H1 (cell line): Measurements from ENCODE around the gene UMODL1. TPM values are rescaled to one million over a fixed set of nuclear protein-coding genes. Genes with fewer than 3 reads are reported as not detected.

Experiments
- CTCF ChIA-PET: fragments of 300-600 bp; sonication (Branson Sonifier 250); formaldehyde crosslinking; loops from one replicate; lab custom pipeline; 2021; ENCODE audit not compliant: partially characterized antibody; lab: Charles Lee
- POLR2A ChIA-PET: fragments of 300-600 bp; sonication (Branson Sonifier 250); formaldehyde crosslinking; loops from one replicate; lab custom pipeline; 2021; ENCODE audit warnings: inconsistent platforms; ENCODE audit not compliant: partially characterized antibody; lab: Charles Lee
- DNase-seq, 2 experiments: peaks; one replicate each; pipeline versions ENCODE4 v3.0.0 to v3.0.0-alpha.2; 2010 to 2022; ENCODE audit warnings: low spot score in 2 of 2, low read depth in 1 of 2, mixed read lengths in 1 of 2
- FAIRE-seq: peaks from 2 replicates; lab custom pipeline; 2011; peaks lifted over from hg19 to GRCh38; lab: Jason Lieb, UNC
- H2AFZ ChIP-seq: 2 replicates; pipeline ENCODE4 v1.8.1; 2012; ENCODE audit warnings: low read length, inconsistent platforms
- H2AK5ac ChIP-seq: 2 replicates; pipeline ENCODE4 v1.6.1; 2013; ENCODE audit warnings: low read depth, low read length
- H2BK120ac ChIP-seq: replicated peaks from 2 replicates; pipeline ENCODE3; 2013; ENCODE audit warnings: low read depth, low read length, inconsistent platforms
- H2BK12ac ChIP-seq: 2 replicates; pipeline ENCODE4 v1.6.1; 2013; ENCODE audit warnings: low read depth, low read length
- H2BK15ac ChIP-seq: 2 replicates; pipeline ENCODE4 v1.6.1; 2013; ENCODE audit warnings: low read length
- H2BK20ac ChIP-seq: 2 replicates; pipeline ENCODE4 v1.6.1; 2013; ENCODE audit warnings: low read length
- H2BK5ac ChIP-seq: 2 replicates; pipeline ENCODE4 v1.6.1; 2013; ENCODE audit warnings: low read depth, low read length
- H3K14ac ChIP-seq: 2 replicates; pipeline ENCODE4 v1.6.1; 2013; ENCODE audit warnings: inconsistent platforms; ENCODE audit not compliant: insufficient read length
- H3K18ac ChIP-seq: 2 replicates; pipeline ENCODE4 v1.6.1; 2013; ENCODE audit warnings: low read length; ENCODE audit errors: extremely low read depth
- H3K23ac ChIP-seq: 2 replicates; pipeline ENCODE4 v1.6.1; 2013; ENCODE audit warnings: inconsistent platforms; ENCODE audit not compliant: insufficient read length
- H3K23me2 ChIP-seq: 2 replicates; pipeline ENCODE4 v1.6.1; 2013; ENCODE audit warnings: low read depth, low read length
- H3K27ac ChIP-seq: 2 replicates; pipeline ENCODE4 v1.6.1; 2011; ENCODE audit warnings: low read depth, low read length, inconsistent platforms
- H3K27me3 ChIP-seq, 4 experiments: replicated peaks in 1 of 4; 1 replicate in 1 of 4; 2 replicates in 3 of 4; pipeline versions ENCODE4 v1.6.1 to v1.8.1; 2011 to 2013; ENCODE audit warnings: low read length in 3 of 4, mild to moderate bottlenecking in 3 of 4, inconsistent platforms in 2 of 4, mixed read lengths in 2 of 4, moderate library complexity in 1 of 4; ENCODE audit not compliant: control insufficient read depth in 3 of 4, insufficient read depth in 3 of 4; ENCODE audit errors: extremely low read depth in 1 of 4
- H3K36me3 ChIP-seq, 4 experiments: 2 replicates each; pipeline versions ENCODE4 v1.6.1 to v1.8.1; 2011 to 2013; ENCODE audit warnings: mild to moderate bottlenecking in 4 of 4, low read length in 3 of 4, moderate library complexity in 2 of 4, control low read depth in 1 of 4, inconsistent platforms in 1 of 4; ENCODE audit not compliant: insufficient read depth in 4 of 4, control insufficient read depth in 2 of 4
- H3K4ac ChIP-seq: replicated peaks from 2 replicates; pipeline ENCODE3; 2013; ENCODE audit warnings: low read length, low read depth, mixed read lengths, inconsistent platforms; ENCODE audit not compliant: insufficient read length
- H3K4me1 ChIP-seq, 4 experiments: replicated peaks in 1 of 4; 1 replicate in 1 of 4; 2 replicates in 3 of 4; pipeline versions ENCODE4 v1.6.1 to v1.8.1; 2011 to 2013; ENCODE audit warnings: low read length in 3 of 4, inconsistent platforms in 2 of 4, mixed read lengths in 1 of 4; ENCODE audit not compliant: insufficient read depth in 4 of 4, control insufficient read depth in 3 of 4
- H3K4me2 ChIP-seq, 2 experiments: 2 replicates each; pipeline versions ENCODE4 v1.6.1 to v1.8.1; 2011 to 2013; ENCODE audit warnings: low read depth in 2 of 2, low read length in 2 of 2, control low read depth in 1 of 2, inconsistent platforms in 1 of 2, mild to moderate bottlenecking in 1 of 2; ENCODE audit not compliant: insufficient read depth in 1 of 2
- H3K4me3 ChIP-seq, 4 experiments: fragments of 200-600, 300-600 bp in 1 of 4; sonication (generic), shearing (Covaris generic), sonication (Bioruptor Twin) in 1 of 4; 2 replicates each; pipeline versions ENCODE4 v1.5.1 to v1.8.1; 2011 to 2016; ENCODE audit warnings: low read length in 4 of 4, low read depth in 3 of 4, control low read depth in 2 of 4, inconsistent platforms in 2 of 4, mild to moderate bottlenecking in 2 of 4, mixed read lengths in 1 of 4, moderate library complexity in 1 of 4; ENCODE audit not compliant: insufficient read depth in 2 of 4; ENCODE audit errors: extremely low read depth in 1 of 4
- H3K56ac ChIP-seq: replicated peaks from 2 replicates; pipeline ENCODE3; 2013; ENCODE audit warnings: low read depth, mild to moderate bottlenecking, mixed read lengths, low read length, inconsistent platforms; ENCODE audit not compliant: insufficient read length
- H3K79me1 ChIP-seq: 2 replicates; pipeline ENCODE4 v1.6.1; 2013; ENCODE audit warnings: low read depth, low read length, control low read depth
- H3K79me2 ChIP-seq, 2 experiments: 2 replicates each; pipeline versions ENCODE4 v1.6.1 to v1.8.1; 2012 to 2013; ENCODE audit warnings: low read length in 2 of 2, mild to moderate bottlenecking in 2 of 2, inconsistent platforms in 1 of 2; ENCODE audit not compliant: insufficient read depth in 2 of 2, control insufficient read depth in 1 of 2
- H3K9ac ChIP-seq, 4 experiments: replicated peaks in 1 of 4; 1 replicate in 1 of 4; 2 replicates in 3 of 4; pipeline versions ENCODE4 v1.6.1 to v1.8.1; 2011 to 2013; ENCODE audit warnings: low read depth in 3 of 4, low read length in 3 of 4, control low read depth in 2 of 4, mild to moderate bottlenecking in 2 of 4, moderate library complexity in 2 of 4, inconsistent platforms in 1 of 4; ENCODE audit errors: extremely low read depth in 1 of 4
- H3K9me3 ChIP-seq, 2 experiments: 2 replicates each; pipeline versions ENCODE4 v1.6.1 to v1.8.1; 2012 to 2013; ENCODE audit warnings: mild to moderate bottlenecking in 2 of 2, moderate library complexity in 2 of 2, control low read depth in 1 of 2, inconsistent platforms in 1 of 2, low read depth in 1 of 2, low read length in 1 of 2, mixed read lengths in 1 of 2; ENCODE audit not compliant: insufficient read depth in 2 of 2
- H4K20me1 ChIP-seq, 2 experiments: replicated peaks in 1 of 2; 2 replicates each; pipeline versions ENCODE3 to v1.8.1; 2011 to 2013; ENCODE audit warnings: inconsistent platforms in 2 of 2, low read length in 2 of 2, mild to moderate bottlenecking in 1 of 2; ENCODE audit not compliant: insufficient read depth in 2 of 2, control insufficient read depth in 1 of 2
- H4K5ac ChIP-seq: 2 replicates; pipeline ENCODE4 v1.6.1; 2013; ENCODE audit warnings: low read length, low read depth, mixed read lengths, inconsistent platforms; ENCODE audit not compliant: insufficient read length
- H4K8ac ChIP-seq: 2 replicates; pipeline ENCODE4 v1.8.0; 2013; ENCODE audit warnings: mild to moderate bottlenecking, moderate library complexity, low read length, inconsistent platforms; ENCODE audit not compliant: insufficient read depth; ENCODE audit errors: extremely low read depth
- H4K91ac ChIP-seq: replicated peaks from 2 replicates; pipeline ENCODE3; 2013; ENCODE audit warnings: low read length, mixed read lengths, inconsistent platforms; ENCODE audit not compliant: insufficient read length
- CBX8 ChIP-seq: fragments of 300-800, 300-1000 bp; sonication (generic); IDR thresholded peaks from 2 replicates; pipeline ENCODE4 v1.7.1; 2016; ENCODE audit warnings: low read depth, low read length, borderline replicate concordance
- YY1 ChIP-seq: IDR thresholded peaks from 2 replicates; pipeline ENCODE4 v1.6.1; 2011; ENCODE audit warnings: low read depth, mild to moderate bottlenecking, low read length
- WGBS, 2 experiments: shearing (Covaris generic) in 1 of 2; methylation state at CpG; one replicate each; pipeline versions ENCODE4 v1.1.6 to v1.1.7; 2013 to 2015; ENCODE audit warnings: low lambda C conversion rate in 2 of 2, mixed read lengths in 2 of 2, inconsistent platforms in 1 of 2, low coverage in 1 of 2, missing lambda C conversion rate in 1 of 2; ENCODE audit not compliant: insufficient replicate concordance in 2 of 2, insufficient coverage in 1 of 2, insufficient read length in 1 of 2; ENCODE audit errors: extremely low coverage in 1 of 2, missing lambda C conversion rate in 1 of 2; 5-methylcytosine and 5-hydroxymethylcytosine counted together
- polyA plus RNA-seq, 7 experiments: library from polyadenylated mRNA; depleted of rRNA in 3 of 7; stranded (reverse) in 5 of 7; unstranded in 2 of 7; fragments of >200 nt in 5 of 7; fragments of 200-250 nt in 2 of 7; gene quantifications; 1 replicate in 5 of 7; 2 replicates in 1 of 7; 4 replicates in 1 of 7; pipeline versions ENCODE4 v1.2.1 to v1.2.3, GENCODE V29; 2011 to 2013; ENCODE audit warnings: missing spikeins in 2 of 7, mixed read lengths in 2 of 7
- total RNA-seq: library from RNA; stranded (reverse); fragmentation: NEBNext Ultra II Directional; extraction: Animal tissue kit (Norgen Biotek cat#: 25700); gene quantifications from 2 replicates; pipeline ENCODE4 v1.2.1, GENCODE V29; 2021

Gene UMODL1
- total and polyA plus RNA-seq, 2 of the 8 experiments (the other 6 are each of a cell fraction or from before 2014, with no cell fraction given) = not detected

DNA sequence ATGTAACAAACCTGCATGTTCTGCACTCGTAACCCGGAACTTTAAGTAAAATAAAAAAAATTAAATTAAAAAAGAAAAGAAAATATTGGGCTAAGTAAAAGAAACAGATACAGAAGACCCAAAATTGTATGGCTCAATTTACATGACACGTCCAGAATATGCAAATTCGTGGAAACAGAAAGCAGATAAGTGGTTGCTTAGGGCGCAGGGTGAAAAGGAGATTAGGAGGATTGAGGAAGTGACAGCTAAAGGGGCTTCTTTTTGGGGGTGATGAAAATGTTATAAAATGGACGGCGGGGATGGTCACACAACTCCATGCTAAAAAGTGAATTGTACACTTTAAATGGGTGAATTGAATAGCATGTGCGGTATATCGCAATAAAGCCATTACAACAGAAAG, 33.6 kb upstream of the UMODL1 start:
- Histone ChIP-seq H3K9me3 (no peaks in the 10 kb centered on the region), H3K4ac (no peak overlapping the region), H2BK5ac (no peak overlapping the region), H3K79me2 (no peaks in the 10 kb centered on the region), H3K27me3 (no peaks in the 10 kb centered on the region; a peak in 1 of 7 replicates), H2AK5ac (no peak overlapping the region), H2BK12ac (no peak overlapping the region), H4K8ac (no peak overlapping the region), H3K27ac (no peak overlapping the region), H4K20me1 (no peaks in the 10 kb centered on the region), H4K91ac (no peak overlapping the region), H3K4me2 (no peak overlapping the region), H3K36me3 (no peaks in the 10 kb centered on the region), H3K4me3 (no peak overlapping the region), H2AFZ (no peak overlapping the region), H4K5ac (no peak overlapping the region), H3K9ac (no peak overlapping the region), H2BK20ac (no peak overlapping the region), H3K79me1 (no peaks in the 10 kb centered on the region), H2BK15ac (no peak overlapping the region), H3K4me1 (no peaks in the 10 kb centered on the region; a peak in 1 of 7 replicates), H3K18ac (no peak overlapping the region), H3K14ac (no peak overlapping the region), H3K23ac (no peak overlapping the region), H3K23me2 (no peaks in the 10 kb centered on the region), H2BK120ac (no peak overlapping the region), H3K56ac (no peak overlapping the region)
- TF ChIP-seq CBX8 = no peak
- no peak for TF ChIP-seq YY1
- no peak for DNase-seq
- 91% methylated on average over 9 of the region's 9 CpGs; no CpG with 5 or more reads in 1 of the 2 experiments for WGBS, 2 experiments
- FAIRE-seq = no peak
- ChIA-PET CTCF (interaction anchor here (2.0 to 2.9 kb wide), 2 partner anchors 12 to 70 kb away, joined by 6 to 7 read pairs; no protein-coding TSS in a partner anchor), POLR2A (no interaction called here)
